IMR-90 (cell line): ENCODE measurements around the gene RGS5.

Source experiments
- NFE2L2 ChIP-seq: fragments of 150-350 bp; IDR thresholded peaks from 2 replicates; pipeline ENCODE4 v1.6.1; 2016; ENCODE audit warnings: low read depth, mild to moderate bottlenecking, low read length
- POLR2A ChIP-seq: IDR thresholded peaks from 2 replicates; pipeline ENCODE4 v1.6.1; 2012; ENCODE audit warnings: mild to moderate bottlenecking, low read depth, low read length
- TF ChIP-seq, protein P1 (sequence below): conservative IDR thresholded peaks from 2 replicates; pipeline ENCODE4 v1.5.1; 2012; ENCODE audit warnings: mild to moderate bottlenecking, low read depth, low read length, improper control_type of control experiment

DNA sequence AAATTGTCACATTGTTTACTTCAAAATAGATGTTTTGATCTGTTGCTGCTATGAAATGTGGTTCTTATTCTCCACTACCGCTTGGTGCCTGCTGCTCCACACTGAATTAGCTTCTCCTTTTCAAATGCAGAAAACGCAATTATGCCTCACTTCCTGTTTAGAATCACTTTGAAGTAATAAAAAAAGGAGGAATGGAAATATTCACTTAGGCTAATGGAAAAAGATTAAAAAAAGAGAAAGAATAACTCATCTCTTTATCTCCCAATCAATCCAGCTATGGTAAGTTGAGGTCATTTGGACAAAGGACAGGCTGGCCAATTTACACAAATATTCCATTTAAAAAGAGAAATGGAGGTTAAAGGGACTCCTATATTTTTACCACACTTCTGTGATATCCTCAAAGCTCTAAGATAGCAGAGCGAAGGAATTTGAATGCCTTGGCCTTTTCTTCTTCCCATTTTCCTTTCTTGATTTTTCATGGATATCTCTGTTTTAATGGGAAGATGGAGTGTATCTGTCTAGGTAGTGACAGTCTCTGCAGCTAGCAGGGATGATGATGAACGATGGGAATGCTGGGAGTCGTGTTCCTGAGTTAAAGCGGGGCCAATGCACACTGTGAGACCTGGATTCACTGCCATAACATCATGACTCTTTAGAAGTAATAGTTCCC lies 35.7 kb downstream of the RGS5 start:
- TF ChIP-seq POLR2A (no peak), NFE2L2 (no peak)
- TF ChIP-seq, protein P1, sequence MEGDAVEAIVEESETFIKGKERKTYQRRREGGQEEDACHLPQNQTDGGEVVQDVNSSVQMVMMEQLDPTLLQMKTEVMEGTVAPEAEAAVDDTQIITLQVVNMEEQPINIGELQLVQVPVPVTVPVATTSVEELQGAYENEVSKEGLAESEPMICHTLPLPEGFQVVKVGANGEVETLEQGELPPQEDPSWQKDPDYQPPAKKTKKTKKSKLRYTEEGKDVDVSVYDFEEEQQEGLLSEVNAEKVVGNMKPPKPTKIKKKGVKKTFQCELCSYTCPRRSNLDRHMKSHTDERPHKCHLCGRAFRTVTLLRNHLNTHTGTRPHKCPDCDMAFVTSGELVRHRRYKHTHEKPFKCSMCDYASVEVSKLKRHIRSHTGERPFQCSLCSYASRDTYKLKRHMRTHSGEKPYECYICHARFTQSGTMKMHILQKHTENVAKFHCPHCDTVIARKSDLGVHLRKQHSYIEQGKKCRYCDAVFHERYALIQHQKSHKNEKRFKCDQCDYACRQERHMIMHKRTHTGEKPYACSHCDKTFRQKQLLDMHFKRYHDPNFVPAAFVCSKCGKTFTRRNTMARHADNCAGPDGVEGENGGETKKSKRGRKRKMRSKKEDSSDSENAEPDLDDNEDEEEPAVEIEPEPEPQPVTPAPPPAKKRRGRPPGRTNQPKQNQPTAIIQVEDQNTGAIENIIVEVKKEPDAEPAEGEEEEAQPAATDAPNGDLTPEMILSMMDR, result no peak
